Measurements from ENCODE around the gene SLC27A1.
"Not testable (repeated sequence)": the region's sequence is repeated elsewhere in the genome, so short reads cannot be mapped to it uniquely, and the experiment has no call there.

Gene SLC27A1

DNA sequence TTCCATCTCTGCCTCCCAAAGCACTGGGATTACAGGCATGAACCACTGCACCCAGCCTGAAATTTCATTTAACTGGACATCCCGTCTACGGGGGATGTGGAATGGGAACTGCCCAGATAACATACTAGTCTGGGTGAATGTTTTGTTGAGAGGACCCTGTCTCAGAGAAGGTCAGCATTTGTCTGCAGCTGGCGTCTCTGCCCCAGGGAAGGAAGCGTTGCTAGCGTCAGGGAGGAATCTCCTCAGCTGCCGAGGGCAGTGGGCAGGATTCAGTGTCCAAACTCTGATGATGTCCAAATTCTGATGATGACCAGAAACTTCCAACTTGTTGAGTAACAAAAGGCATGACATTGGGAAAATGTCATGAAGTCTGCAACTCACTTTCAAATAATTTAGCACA, 12.7 kb upstream of the SLC27A1 start:
- no peak for DNase-seq

DNA sequence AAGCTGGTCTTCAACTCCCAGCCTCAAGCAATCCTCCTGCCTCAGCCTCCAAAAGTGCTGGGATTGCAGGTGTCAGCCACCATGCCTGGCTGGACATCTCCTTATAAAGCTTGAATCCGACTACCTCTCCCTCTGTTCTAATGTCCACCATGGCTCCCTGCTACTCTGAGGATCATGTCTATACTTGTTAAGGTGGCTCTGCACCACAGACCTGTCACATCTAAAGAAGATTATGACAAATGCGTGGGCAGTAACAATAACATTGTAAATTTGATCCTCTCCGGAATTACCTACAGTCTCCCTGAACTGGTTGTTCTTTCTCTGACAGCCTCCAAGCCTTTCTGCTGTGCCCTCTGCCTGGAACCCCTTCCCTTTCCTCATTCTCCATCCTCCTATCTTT, 11.4 kb upstream of the SLC27A1 start:
- no peak for DNase-seq

DNA sequence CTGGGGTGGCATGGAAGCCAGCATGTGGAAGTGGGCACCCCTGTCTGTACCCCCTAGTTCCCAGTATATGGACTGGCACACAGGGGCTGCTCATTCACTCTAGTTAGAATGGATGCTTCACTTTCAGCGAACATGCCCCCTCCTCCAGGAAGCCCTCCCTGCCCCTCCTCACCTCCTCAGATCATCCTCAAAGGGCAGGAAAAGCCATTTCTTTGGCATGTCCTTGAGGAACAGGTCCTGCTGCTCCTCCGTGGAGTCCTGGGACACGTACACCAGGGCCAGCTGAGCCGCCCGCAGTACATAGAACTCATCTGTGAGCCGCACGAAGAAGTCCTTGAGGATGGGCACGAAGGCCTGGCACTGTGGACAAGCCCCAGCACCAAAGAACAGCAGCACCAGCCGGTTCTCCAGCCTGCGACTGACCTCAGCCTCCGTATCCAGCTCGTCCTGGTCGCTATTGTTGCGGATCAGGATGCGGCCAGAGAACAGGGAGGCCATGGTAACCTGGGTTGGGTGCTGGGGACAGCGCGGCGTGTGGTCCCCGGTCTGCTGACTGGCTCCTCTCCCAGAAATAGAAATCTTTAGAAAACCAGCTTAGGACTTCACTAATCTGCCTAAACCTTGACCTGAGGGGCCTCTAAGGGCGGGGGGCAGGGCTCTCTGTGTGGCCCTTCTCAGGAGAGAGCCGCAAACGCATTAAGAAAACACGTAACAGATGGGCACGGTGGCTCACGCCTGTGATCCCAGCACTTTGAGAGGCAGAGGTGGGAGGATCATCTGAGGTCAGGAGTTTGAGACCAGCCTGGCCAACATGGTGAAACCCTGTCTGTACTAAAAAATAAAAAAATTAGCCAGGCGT, 9.7 kb upstream of the SLC27A1 start, which contains the start of gene NXNL1:
Gene NXNL1 (minus strand): TSS at position 555 of the 859 bp plus-strand sequence. CDS start 57 bp downstream, at position 498.
- no peak for DNase-seq

DNA sequence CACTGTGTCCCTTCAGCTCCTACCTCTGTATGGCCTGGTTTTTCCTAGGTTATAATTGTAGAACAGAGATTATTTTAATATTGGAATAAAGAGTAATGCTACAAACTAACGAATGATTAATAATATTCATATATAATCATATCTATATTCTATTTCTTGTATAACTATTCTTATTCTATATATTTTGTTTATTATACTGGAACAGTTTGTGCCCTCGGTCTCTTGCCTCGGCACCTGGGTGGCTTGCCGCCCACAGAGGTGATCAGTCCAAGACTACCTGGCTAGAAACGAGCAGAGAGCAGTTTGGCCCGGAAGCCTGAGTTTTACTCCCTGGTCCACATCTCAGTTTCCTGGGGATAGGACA, 3.9 kb upstream of the SLC27A1 start:
- no peak for DNase-seq

- no peak for DNase-seq
Observed at GRCh38 chr19:17467471-17468301, 2.6 kb upstream of the SLC27A1 start.

- DNase-seq, result no peak
Observed at GRCh38 chr19:17468302-17469091, 1.8 kb upstream of the SLC27A1 start.

- no peak for DNase-seq
Observed at GRCh38 chr19:17469092-17469480, 1.2 kb upstream of the SLC27A1 start.

GRCh38 chr19:17469481-17470067, 750 bp upstream of the SLC27A1 start:
- peak; percentile 97 to 98 for DNase-seq

DNA sequence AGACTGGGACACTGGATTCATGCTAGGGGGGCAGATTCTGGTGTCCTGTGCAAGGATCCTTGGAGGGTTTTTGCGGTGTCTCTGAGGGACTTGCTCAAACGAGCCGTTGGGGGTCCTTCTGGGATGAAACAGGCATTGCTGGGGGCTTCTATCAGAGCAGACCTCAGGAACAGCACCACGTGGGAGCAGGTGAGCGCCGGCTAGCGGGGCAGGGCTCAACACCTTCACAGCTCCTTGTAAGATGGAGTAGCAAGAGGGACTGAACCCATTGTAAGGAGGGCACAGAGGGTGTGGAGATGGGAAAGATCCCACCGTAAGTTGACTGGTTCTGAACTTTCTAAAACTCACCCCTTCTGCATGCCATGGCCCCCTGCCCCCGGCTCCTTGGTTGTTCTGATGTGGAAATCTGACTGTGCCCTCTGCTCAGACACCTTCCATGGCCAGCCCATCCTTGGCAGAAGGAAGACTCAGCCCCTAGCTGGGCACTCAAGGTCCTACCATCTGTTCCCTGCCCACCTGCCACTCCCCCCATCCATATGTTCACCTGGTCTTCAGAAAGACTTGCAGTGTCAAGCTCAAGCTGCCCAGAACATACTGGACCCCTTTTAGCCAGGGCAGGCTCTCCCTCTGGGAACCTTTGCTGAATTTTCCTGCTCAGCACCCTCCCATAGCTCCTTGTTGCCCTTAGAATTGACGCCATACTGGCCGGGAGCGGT, 1.2 kb downstream of the SLC27A1 start:
- no peak for DNase-seq

DNA sequence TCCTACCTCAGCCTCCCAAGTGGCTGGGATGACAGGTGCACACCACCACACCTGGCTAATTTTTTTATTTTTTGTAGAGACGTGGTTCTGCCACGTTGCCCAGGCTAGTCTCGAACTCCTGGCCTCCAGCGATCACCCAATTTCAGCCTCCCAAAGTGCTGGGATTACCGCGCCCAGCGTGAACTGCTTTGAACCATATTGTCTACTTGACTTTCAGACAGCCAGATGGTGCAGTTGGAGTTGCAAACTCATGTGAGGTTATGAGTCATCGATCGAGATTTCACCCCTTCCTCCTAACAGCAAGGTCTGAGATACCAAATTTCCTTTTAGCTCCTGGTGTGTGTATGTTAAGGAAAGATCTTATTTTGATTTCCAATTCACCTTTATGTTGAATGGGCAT, 2.7 kb downstream of the SLC27A1 start:
- DNase-seq, result peak; percentile 22 to 71

GRCh38 chr19:17475011-17475540, 4.8 kb downstream of the SLC27A1 start:
- not testable (repeated sequence) for DNase-seq

GRCh38 chr19:17475541-17476115, 5.3 kb downstream of the SLC27A1 start:
- DNase-seq, result no peak

DNA sequence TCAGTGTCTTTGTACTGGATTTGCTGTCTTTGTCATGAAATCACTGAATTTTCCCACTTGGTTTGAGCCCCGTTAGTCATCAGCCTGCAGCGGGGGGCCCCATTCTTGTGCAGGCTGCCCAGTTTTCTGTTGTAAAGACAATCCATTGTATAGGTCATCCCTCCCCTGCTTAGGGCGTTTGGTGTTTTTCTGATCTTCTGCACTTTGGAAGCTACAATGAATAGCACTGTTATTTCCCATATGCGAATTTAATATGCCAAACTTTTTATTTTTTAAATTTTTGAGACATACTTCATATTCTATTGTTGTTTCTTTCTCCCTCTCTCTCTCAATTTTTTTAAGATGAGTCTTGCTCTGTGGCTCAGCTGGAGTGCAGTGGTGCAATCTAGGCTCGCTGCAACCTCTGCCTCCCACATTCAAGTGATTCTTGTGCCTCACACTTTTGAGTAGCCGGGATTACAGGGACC, 9.0 kb downstream of the SLC27A1 start:
- DNase-seq, result no peak

GRCh38 chr19:17481986-17482385, 11.7 kb downstream of the SLC27A1 start:
- no peak for DNase-seq

DNA sequence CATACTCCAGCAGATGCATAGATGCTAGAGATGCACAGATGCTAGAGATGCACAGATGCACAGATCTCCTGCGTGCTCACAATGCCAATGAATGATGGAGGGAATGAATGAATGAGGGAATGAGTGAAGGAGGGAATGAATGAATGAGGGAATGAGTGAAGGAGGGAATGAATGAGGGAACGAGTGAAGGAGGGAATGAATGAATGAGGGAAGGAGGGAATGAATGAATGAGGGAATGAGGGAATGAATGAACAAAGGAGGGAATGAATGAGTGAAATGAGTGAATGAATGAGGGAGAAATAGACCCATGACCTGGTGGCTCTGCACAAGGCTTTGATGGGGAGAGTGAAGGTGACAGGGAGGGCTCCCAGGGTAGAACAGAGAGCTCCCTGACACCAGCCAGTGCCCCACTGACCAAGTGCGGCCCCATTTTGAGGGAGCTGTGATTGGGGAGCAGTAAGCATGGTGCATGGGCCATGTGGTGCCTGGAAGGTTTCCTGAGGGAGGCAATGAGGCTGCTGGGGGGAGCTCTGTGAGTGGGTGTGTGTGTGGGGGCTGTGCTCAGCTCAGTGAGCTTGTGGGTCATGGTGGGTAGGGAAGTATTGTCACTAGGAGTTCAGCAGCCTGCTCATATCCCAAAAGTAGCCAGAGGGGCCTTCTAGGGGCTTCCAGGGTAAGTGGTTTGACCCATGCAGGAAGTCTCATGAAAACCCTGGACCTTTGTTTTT, 12.7 kb downstream of the SLC27A1 start:
- DNase-seq, result no peak

GRCh38 chr19:17483605-17484002, 13.3 kb downstream of the SLC27A1 start:
- DNase-seq, result no peak

DNA sequence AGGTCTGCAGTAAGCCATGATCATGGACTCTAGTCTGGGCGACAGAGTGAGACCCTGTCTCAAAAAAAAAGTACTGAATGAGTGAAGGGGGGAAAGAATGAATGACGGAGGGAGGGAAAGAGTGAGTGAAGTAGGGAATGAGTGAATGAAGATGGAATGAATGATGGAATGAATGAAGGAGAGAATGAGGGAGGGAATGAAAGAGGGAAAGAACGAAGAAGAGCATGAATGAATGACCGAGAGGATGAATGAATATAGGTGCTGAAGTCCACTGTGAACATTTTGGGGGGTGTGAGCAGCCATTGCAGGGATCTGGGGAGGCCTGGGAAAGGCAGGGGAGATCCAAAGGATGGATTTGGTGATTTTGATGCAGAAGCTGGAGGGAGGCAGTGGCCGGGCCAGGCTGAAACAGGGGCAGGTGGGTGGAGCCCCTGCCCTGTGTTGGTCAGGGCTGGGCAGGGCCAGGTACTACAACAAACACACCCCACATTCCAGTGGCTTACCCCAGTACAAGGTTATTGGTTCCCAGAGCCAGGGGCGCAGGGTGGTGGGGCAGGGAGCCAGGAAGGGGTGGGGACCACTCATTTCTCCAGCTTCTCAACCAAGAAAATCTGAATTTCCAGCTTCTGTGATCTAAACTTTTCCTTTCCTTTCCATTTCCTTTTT, 14.3 kb downstream of the SLC27A1 start:
- DNase-seq, result no peak

DNA sequence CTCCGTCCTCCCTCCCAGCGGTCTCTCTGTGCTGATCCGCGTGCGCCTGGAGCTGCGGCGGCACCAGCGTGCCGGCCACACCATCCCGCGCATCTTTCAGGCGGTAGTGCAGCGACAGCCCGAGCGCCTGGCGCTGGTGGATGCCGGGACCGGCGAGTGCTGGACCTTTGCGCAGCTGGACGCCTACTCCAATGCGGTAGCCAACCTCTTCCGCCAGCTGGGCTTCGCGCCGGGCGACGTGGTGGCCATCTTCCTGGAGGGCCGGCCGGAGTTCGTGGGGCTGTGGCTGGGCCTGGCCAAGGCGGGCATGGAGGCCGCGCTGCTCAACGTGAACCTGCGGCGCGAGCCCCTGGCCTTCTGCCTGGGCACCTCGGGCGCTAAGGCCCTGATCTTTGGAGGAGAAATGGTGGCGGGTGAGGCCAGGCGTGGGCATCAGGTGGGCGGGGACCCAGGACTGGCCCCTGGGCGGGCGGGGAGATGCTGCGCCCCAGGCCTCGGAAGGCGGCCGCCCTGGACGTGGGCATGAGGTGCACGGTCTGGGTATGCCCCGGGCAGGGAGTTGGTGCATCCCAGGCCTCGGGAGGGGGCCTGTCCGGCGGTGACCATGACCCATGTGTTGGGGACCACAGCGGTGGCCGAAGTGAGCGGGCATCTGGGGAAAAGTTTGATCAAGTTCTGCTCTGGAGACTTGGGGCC, 16.4 kb downstream of the SLC27A1 start:
- no peak for DNase-seq

Data from NCI-H446 (cell line).